IMR-90 (cell line): ENCODE results near the gene COIL. TPM values are rescaled to one million over a fixed set of nuclear protein-coding genes. Genes with fewer than 3 reads are reported as not detected.

Experiments
- ATAC-seq: fragments of 200-7000 bp; cut with Tn5 transposase; 2 replicates; pipeline ENCODE4 v1.9.1; 2020; ENCODE audit warnings: low read depth, mild to moderate bottlenecking, moderate library complexity
- BruUV-seq: library from RNA; stranded (reverse); fragments of 400-500 nt; replicated peaks from 2 replicates; lab custom pipeline; 2021; lab: Mats Ljungman, UMichigan
- CTCF ChIA-PET: fragments of 300-600 bp; formaldehyde crosslinking; extraction: SDS; loops from one replicate; lab custom pipeline; 2021; ENCODE audit warnings: antibody characterized with exemption; lab: Yijun Ruan, JAX
- POLR2A ChIA-PET: fragments of 300-600 bp; sonication (Branson Sonifier 250); formaldehyde crosslinking; loops from one replicate; lab custom pipeline; 2022; ENCODE audit warnings: antibody characterized with exemption; ENCODE audit not compliant: unreplicated experiment; lab: Charles Lee
- DNase-seq: peaks from one replicate; pipeline ENCODE4 v3.0.0; 2013
- H2AFZ ChIP-seq: replicated peaks from 2 replicates; pipeline ENCODE3; 2013; ENCODE audit warnings: low read length, mild to moderate bottlenecking; ENCODE audit not compliant: poor library complexity
- H2AK5ac ChIP-seq: 2 replicates; pipeline ENCODE4 v1.6.1; 2013; ENCODE audit warnings: low read depth, low read length, inconsistent platforms
- H2AK9ac ChIP-seq: replicated peaks from 2 replicates; pipeline ENCODE3; 2013; ENCODE audit warnings: mild to moderate bottlenecking, low read depth, low read length, moderate library complexity; ENCODE audit not compliant: poor library complexity
- H2BK120ac ChIP-seq: 2 replicates; pipeline ENCODE4 v1.6.1; 2013; ENCODE audit warnings: low read depth, low read length, inconsistent platforms
- H2BK15ac ChIP-seq: 3 replicates; pipeline ENCODE4 v1.6.1; 2013; ENCODE audit warnings: low read depth, low read length, inconsistent platforms
- H2BK20ac ChIP-seq: 2 replicates; pipeline ENCODE4 v1.6.1; 2013; ENCODE audit warnings: low read depth, mild to moderate bottlenecking, inconsistent platforms, low read length, moderate library complexity
- H2BK5ac ChIP-seq: 2 replicates; pipeline ENCODE4 v1.6.1; 2013; ENCODE audit warnings: mild to moderate bottlenecking, low read depth, low read length, inconsistent platforms; ENCODE audit not compliant: poor library complexity, severe bottlenecking
- H3K14ac ChIP-seq: replicated peaks from 2 replicates; pipeline ENCODE4 v1.6.1; 2013; ENCODE audit warnings: low read depth, low read length, inconsistent platforms
- H3K18ac ChIP-seq: 2 replicates; pipeline ENCODE4 v1.6.1; 2013; ENCODE audit warnings: low read depth, low read length, control low read depth
- H3K23ac ChIP-seq: 2 replicates; pipeline ENCODE4 v1.6.1; 2013; ENCODE audit warnings: low read depth, low read length, inconsistent platforms
- H3K27ac ChIP-seq: 2 replicates; pipeline ENCODE4 v1.5.1; 2013; ENCODE audit warnings: mild to moderate bottlenecking, control low read depth, low read length; ENCODE audit not compliant: insufficient read depth
- H3K27me3 ChIP-seq: 2 replicates; pipeline ENCODE4 v1.6.1; 2013; ENCODE audit warnings: low read length; ENCODE audit not compliant: control insufficient read depth, insufficient read depth
- H3K36me3 ChIP-seq: 2 replicates; pipeline ENCODE4 v1.6.1; 2013; ENCODE audit warnings: low read length, mixed read lengths; ENCODE audit not compliant: control insufficient read depth, insufficient read depth
- H3K4ac ChIP-seq: 2 replicates; pipeline ENCODE4 v1.6.1; 2013; ENCODE audit warnings: low read depth, low read length, inconsistent platforms
- H3K4me1 ChIP-seq: 2 replicates; pipeline ENCODE4 v1.6.1; 2013; ENCODE audit warnings: low read length, mixed read lengths; ENCODE audit not compliant: control insufficient read depth, insufficient read depth
- H3K4me2 ChIP-seq: 2 replicates; pipeline ENCODE4 v1.6.1; 2013; ENCODE audit warnings: low read depth, mild to moderate bottlenecking, control low read depth, low read length, moderate library complexity
- H3K4me3 ChIP-seq: 2 replicates; pipeline ENCODE4 v1.5.1; 2013; ENCODE audit warnings: low read depth, mild to moderate bottlenecking, control low read depth, low read length, moderate library complexity; ENCODE audit not compliant: insufficient read depth
- H3K56ac ChIP-seq: 2 replicates; pipeline ENCODE4 v1.6.1; 2013; ENCODE audit warnings: low read length, inconsistent platforms; ENCODE audit not compliant: insufficient read depth; ENCODE audit errors: extremely low read depth
- H3K79me1 ChIP-seq, 2 experiments: 2 replicates each; pipeline ENCODE4 v1.6.1; 2013; ENCODE audit warnings: low read length in 2 of 2, inconsistent platforms in 1 of 2, low read depth in 1 of 2
- H3K9ac ChIP-seq: 2 replicates; pipeline ENCODE4 v1.6.1; 2013; ENCODE audit warnings: low read depth, low read length, control low read depth
- H3K9me1 ChIP-seq: 2 replicates; pipeline ENCODE4 v1.6.1; 2013; ENCODE audit warnings: low read length, inconsistent platforms; ENCODE audit not compliant: insufficient read depth
- H3K9me3 ChIP-seq: 2 replicates; pipeline ENCODE4 v1.6.1; 2013; ENCODE audit warnings: low read length; ENCODE audit not compliant: control insufficient read depth, insufficient read depth
- H4K20me1 ChIP-seq: 2 replicates; pipeline ENCODE4 v1.6.1; 2013; ENCODE audit warnings: low read length, inconsistent platforms; ENCODE audit not compliant: insufficient read depth
- H4K5ac ChIP-seq: 2 replicates; pipeline ENCODE4 v1.6.1; 2013; ENCODE audit warnings: mild to moderate bottlenecking, low read depth, low read length, control low read depth
- H4K8ac ChIP-seq, 2 experiments: 2 replicates each; pipeline ENCODE4 v1.6.1; 2013; ENCODE audit warnings: low read depth in 2 of 2, low read length in 2 of 2, control low read depth in 1 of 2, inconsistent platforms in 1 of 2
- H4K91ac ChIP-seq: 2 replicates; pipeline ENCODE4 v1.6.1; 2013; ENCODE audit warnings: low read depth, low read length, inconsistent platforms; ENCODE audit not compliant: insufficient read depth
- BHLHE40 ChIP-seq: fragments of 150-350 bp; IDR thresholded peaks from 2 replicates; pipeline ENCODE4 v1.6.1; 2016; ENCODE audit warnings: mild to moderate bottlenecking, low read depth, low read length
- CEBPB ChIP-seq: IDR thresholded peaks from 2 replicates; pipeline ENCODE4 v1.6.1; 2012; ENCODE audit warnings: low read depth, low read length, improper control_type of control experiment
- CHD1 ChIP-seq: IDR thresholded peaks from 2 replicates; pipeline ENCODE4 v1.6.1; 2012; ENCODE audit warnings: low read depth, low read length, improper control_type of control experiment
- CTCF ChIP-seq: conservative IDR thresholded peaks from 2 replicates; pipeline ENCODE4 v1.5.1; 2012; ENCODE audit warnings: mild to moderate bottlenecking, low read depth, low read length, improper control_type of control experiment
- ELK1 ChIP-seq: fragments of 150-350 bp; IDR thresholded peaks from 2 replicates; pipeline ENCODE4 v1.6.1; 2016; ENCODE audit warnings: low read depth, mild to moderate bottlenecking, low read length, moderate library complexity, borderline replicate concordance
- FOS ChIP-seq: fragments of 150-350 bp; IDR thresholded peaks from 2 replicates; pipeline ENCODE4 v1.6.1; 2016; ENCODE audit warnings: low read depth, low read length
- MAFK ChIP-seq: IDR thresholded peaks from 2 replicates; pipeline ENCODE4 v1.6.1; 2012; ENCODE audit warnings: low read depth, low read length, improper control_type of control experiment
- MAZ ChIP-seq: IDR thresholded peaks from 2 replicates; pipeline ENCODE4 v1.6.1; 2012; ENCODE audit warnings: low read depth, mild to moderate bottlenecking, low read length, improper control_type of control experiment, moderate library complexity, borderline replicate concordance
- MXI1 ChIP-seq: IDR thresholded peaks from 2 replicates; pipeline ENCODE4 v1.6.1; 2012; ENCODE audit warnings: low read depth, mild to moderate bottlenecking, low read length, moderate library complexity, borderline replicate concordance
- NFE2L2 ChIP-seq: fragments of 150-350 bp; IDR thresholded peaks from 2 replicates; pipeline ENCODE4 v1.6.1; 2016; ENCODE audit warnings: low read depth, mild to moderate bottlenecking, low read length
- POLR2A ChIP-seq: IDR thresholded peaks from 2 replicates; pipeline ENCODE4 v1.6.1; 2012; ENCODE audit warnings: mild to moderate bottlenecking, low read depth, low read length
- RAD21 ChIP-seq: IDR thresholded peaks from 2 replicates; pipeline ENCODE4 v1.6.1; 2012; ENCODE audit warnings: low read length, improper control_type of control experiment
- RCOR1 ChIP-seq: IDR thresholded peaks from 2 replicates; pipeline ENCODE4 v1.6.1; 2012; ENCODE audit warnings: mild to moderate bottlenecking, low read length, improper control_type of control experiment; ENCODE audit not compliant: insufficient replicate concordance
- RFX5 ChIP-seq: IDR thresholded peaks from 2 replicates; pipeline ENCODE4 v1.8.0; 2012; ENCODE audit warnings: low read depth, mild to moderate bottlenecking, low read length, moderate library complexity
- SMC3 ChIP-seq: fragments of 150-350 bp; IDR thresholded peaks from 2 replicates; pipeline ENCODE4 v1.6.1; 2016; ENCODE audit warnings: low read depth, mild to moderate bottlenecking, antibody characterized with exemption, low read length, moderate library complexity
- USF2 ChIP-seq: fragments of 150-350 bp; IDR thresholded peaks from 2 replicates; pipeline ENCODE4 v1.6.1; 2017; ENCODE audit warnings: mild to moderate bottlenecking, antibody characterized with exemption, low read length, low read depth
- WGBS, 2 experiments: methylation state at CpG; one replicate each; pipeline versions ENCODE4 v1.1.5 to v1.1.7; 2013; ENCODE audit warnings: missing lambda C conversion rate in 2 of 2; ENCODE audit not compliant: insufficient read length in 1 of 2; ENCODE audit errors: extremely low coverage in 2 of 2; 5-methylcytosine and 5-hydroxymethylcytosine counted together
- dilution Hi-C: fragments of 300-500 bp; cut with HindIII; formaldehyde crosslinking; loops from one replicate; pipeline ENCODE4 v1.14.3; 2018; ENCODE audit warnings: low sequenced_read_pairs; ENCODE audit not compliant: unreplicated experiment
- in situ Hi-C: fragments of 300-500 bp; cut with MboI; formaldehyde crosslinking; loops from 3 replicates; pipeline ENCODE4 v1.14.3; 2019; ENCODE audit warnings: low sequenced_read_pairs, inconsistent platforms, mixed read lengths
- intact Hi-C: fragments of 100-400 bp; cut with micrococcal nuclease; formaldehyde crosslinking; loops from 2 replicates; pipeline ENCODE4 v1.10.0; 2022
- polyA plus RNA-seq, 3 experiments: library from polyadenylated mRNA; depleted of rRNA; stranded (reverse); fragments of >200 nt; gene quantifications; 2 replicates each; pipeline ENCODE4 v1.2.3, GENCODE V29; 2012; ENCODE audit warnings: low replicate concordance in 1 of 3
- total RNA-seq: library from RNA; depleted of rRNA; stranded (reverse); fragments of >200 nt; gene quantifications from 2 replicates; pipeline ENCODE4 v1.2.3, GENCODE V29; 2012

COIL gene
- total and polyA plus RNA-seq, 2 of the 4 experiments (the other 2 are of a cell fraction), result 5.2 to 13.3 TPM

GRCh38 chr17:57002904-57003303 is 42.1 kb upstream of the COIL start:
- no peaks in the 10 kb centered on the region for H3K4me1 ChIP-seq
- H2BK20ac ChIP-seq, result no peak overlapping the region
- H2BK15ac ChIP-seq, result no peak overlapping the region
- ChIA-PET POLR2A (no interaction called here), CTCF (interaction anchor here (0.6 kb wide), 2 partner anchors 63 to 869 kb away, joined by 3 to 7 read pairs; no protein-coding TSS in a partner anchor)
- H3K18ac ChIP-seq, result no peak overlapping the region
- no peak overlapping the region for H4K8ac ChIP-seq
- 88% methylated on average over 5 of the region's 5 CpGs; no CpG with 5 or more reads in 1 of the 2 experiments for WGBS, 2 experiments
- H2BK120ac ChIP-seq, result no peak overlapping the region
- TF ChIP-seq MAZ, result no peak
- no peak for TF ChIP-seq SMC3
- no peak for TF ChIP-seq NFE2L2
- TF ChIP-seq RFX5, result no peak
- TF ChIP-seq RAD21, result no peak
- no peak for TF ChIP-seq FOS
- no peak for TF ChIP-seq CTCF
- TF ChIP-seq CHD1, result no peak
- no peak for TF ChIP-seq CEBPB
- TF ChIP-seq USF2, result no peak
- no peak for TF ChIP-seq MAFK
- TF ChIP-seq BHLHE40, result no peak
- no peak for TF ChIP-seq MXI1
- TF ChIP-seq POLR2A, result no peak
- no peak for TF ChIP-seq ELK1
- no peak for TF ChIP-seq RCOR1
- dilution Hi-C loops (no loop called here), intact Hi-C loops (no loop called here), in situ Hi-C loops (no loop called here)
- no peaks in the 10 kb centered on the region for H3K27me3 ChIP-seq
- no peaks in the 10 kb centered on the region for H4K20me1 ChIP-seq
- H2BK5ac ChIP-seq, result no peak overlapping the region
- H3K9me3 ChIP-seq, result no peaks in the 10 kb centered on the region
- no peak overlapping the region for H2AK9ac ChIP-seq
- DNase-seq, result no peak
- 0 out of 2 replicates have a peak, but pooled peaks cover 3% of the 10 kb centered on the region for H3K36me3 ChIP-seq
- H4K91ac ChIP-seq, result no peak overlapping the region
- no peak for ATAC-seq
- no peak overlapping the region for H2AK5ac ChIP-seq
- H3K4me2 ChIP-seq, result no peak overlapping the region
- BruUV-seq, result no TSS peak
- no peak overlapping the region for H2AFZ ChIP-seq
- H3K14ac ChIP-seq, result no peak overlapping the region
- H3K9ac ChIP-seq, result no peak overlapping the region
- H3K27ac ChIP-seq, result no peak overlapping the region
- H3K4ac ChIP-seq, result no peak overlapping the region
- H3K79me1 ChIP-seq, result no peaks in the 10 kb centered on the region
- H4K5ac ChIP-seq, result no peak overlapping the region
- H3K23ac ChIP-seq, result no peak overlapping the region
- H3K56ac ChIP-seq, result no peak overlapping the region
- H3K9me1 ChIP-seq, result 0 out of 2 replicates have a peak, but pooled peaks cover 3% of the 10 kb centered on the region
- H3K4me3 ChIP-seq, result no peak overlapping the region
